AG04449 (cell line): ENCODE measurements around the gene GNG12.

Experiments used
- CTCF ChIA-PET: fragments of 350-600 bp; formaldehyde crosslinking; extraction: SDS; loops from one replicate; lab custom pipeline; 2021; ENCODE audit warnings: antibody characterized with exemption; lab: Yijun Ruan, JAX
- POLR2A ChIA-PET: fragments of 400-600, 350-600 bp; formaldehyde crosslinking; extraction: SDS; loops from one replicate; lab custom pipeline; 2020; ENCODE audit warnings: antibody characterized with exemption, inconsistent platforms; lab: Yijun Ruan, JAX
- DNase-seq: peaks from one replicate; pipeline ENCODE4 v3.0.0-alpha.2; 2010; ENCODE audit warnings: low read depth, low spot score
- H3K4me3 ChIP-seq: 2 replicates; pipeline ENCODE4 v1.5.1; 2011; ENCODE audit warnings: low read depth, mild to moderate bottlenecking, control low read depth, low read length
- TF ChIP-seq, protein P1 (sequence below): IDR thresholded peaks from one replicate; pipeline ENCODE4 v1.5.1; 2011; ENCODE audit warnings: mild to moderate bottlenecking, moderate library complexity, low read length, control low read depth, inconsistent platforms; ENCODE audit not compliant: insufficient read depth; ENCODE audit errors: missing control alignments

GNG12 gene

GRCh38 chr1:67729872-67730271 is 103.4 kb downstream of the GNG12 start:
- DNase-seq = no peak
- H3K4me3 ChIP-seq = no peak overlapping the region
- ChIA-PET CTCF (interaction anchor here (1.0 to 1.1 kb wide), 2 partner anchors 14 to 20 kb away, joined by 3 read pairs; no protein-coding TSS in a partner anchor), POLR2A (no interaction called here)
- TF ChIP-seq, protein P1, sequence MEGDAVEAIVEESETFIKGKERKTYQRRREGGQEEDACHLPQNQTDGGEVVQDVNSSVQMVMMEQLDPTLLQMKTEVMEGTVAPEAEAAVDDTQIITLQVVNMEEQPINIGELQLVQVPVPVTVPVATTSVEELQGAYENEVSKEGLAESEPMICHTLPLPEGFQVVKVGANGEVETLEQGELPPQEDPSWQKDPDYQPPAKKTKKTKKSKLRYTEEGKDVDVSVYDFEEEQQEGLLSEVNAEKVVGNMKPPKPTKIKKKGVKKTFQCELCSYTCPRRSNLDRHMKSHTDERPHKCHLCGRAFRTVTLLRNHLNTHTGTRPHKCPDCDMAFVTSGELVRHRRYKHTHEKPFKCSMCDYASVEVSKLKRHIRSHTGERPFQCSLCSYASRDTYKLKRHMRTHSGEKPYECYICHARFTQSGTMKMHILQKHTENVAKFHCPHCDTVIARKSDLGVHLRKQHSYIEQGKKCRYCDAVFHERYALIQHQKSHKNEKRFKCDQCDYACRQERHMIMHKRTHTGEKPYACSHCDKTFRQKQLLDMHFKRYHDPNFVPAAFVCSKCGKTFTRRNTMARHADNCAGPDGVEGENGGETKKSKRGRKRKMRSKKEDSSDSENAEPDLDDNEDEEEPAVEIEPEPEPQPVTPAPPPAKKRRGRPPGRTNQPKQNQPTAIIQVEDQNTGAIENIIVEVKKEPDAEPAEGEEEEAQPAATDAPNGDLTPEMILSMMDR = no peak

- no peak overlapping the region for H3K4me3 ChIP-seq
- TF ChIP-seq, protein P1 = no peak
- CTCF ChIA-PET = no interaction called here
- POLR2A ChIA-PET = no interaction called here
- DNase-seq = no peak
Measured at GRCh38 chr1:67726224-67726623, 107.0 kb downstream of the GNG12 start.

- no peak for DNase-seq
- no peak overlapping the region for H3K4me3 ChIP-seq
- ChIA-PET POLR2A (no interaction called here), CTCF (interaction anchor here (2.1 kb wide), 1 partner anchor 36 kb away, joined by 8 read pairs; no protein-coding TSS in a partner anchor)
- TF ChIP-seq, protein P1 = no peak
Measured at GRCh38 chr1:67724928-67725560, 108.2 kb downstream of the GNG12 start.

DNA sequence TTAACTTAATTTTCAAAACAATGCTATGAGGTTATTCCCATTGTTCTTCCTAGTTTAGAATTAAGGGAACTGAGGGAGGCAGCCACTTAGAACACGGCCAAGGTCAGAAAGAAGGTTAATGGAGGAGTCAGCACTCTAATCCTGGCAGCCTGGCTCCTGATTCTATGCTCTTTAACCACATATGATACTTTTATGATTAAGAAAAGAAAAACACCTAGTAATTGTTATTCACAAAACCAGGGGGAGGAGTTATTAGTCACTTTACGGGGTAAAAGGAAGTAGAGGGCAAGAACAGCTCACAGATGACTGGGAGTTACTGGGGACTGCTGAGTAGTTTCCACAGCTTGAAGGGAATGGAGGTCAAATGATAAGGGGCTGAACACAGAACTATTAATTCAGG is 109.6 kb downstream of the GNG12 start:
- H3K4me3 ChIP-seq = no peak overlapping the region
- ChIA-PET CTCF (interaction anchor here (1.0 to 2.1 kb wide), 3 partner anchors 12 to 188 kb away, joined by 3 to 8 read pairs (median 6); no protein-coding TSS in a partner anchor), POLR2A (interaction anchor here (0.6 to 1.7 kb wide), 2 partner anchors 36 to 38 kb away, joined by 3 to 5 read pairs; no protein-coding TSS in a partner anchor)
- DNase-seq = no peak
- TF ChIP-seq, protein P1 = no peak

GRCh38 chr1:67723126-67723525 is 110.1 kb downstream of the GNG12 start:
- H3K4me3 ChIP-seq = no peak overlapping the region
- no peak for DNase-seq
- CTCF ChIA-PET = interaction anchor here (1.0 to 2.1 kb wide), 3 partner anchors 11 to 188 kb away, joined by 3 to 8 read pairs (median 6); no protein-coding TSS in a partner anchor
- POLR2A ChIA-PET = interaction anchor here (0.6 to 1.7 kb wide), 2 partner anchors 36 to 37 kb away, joined by 3 to 5 read pairs; no protein-coding TSS in a partner anchor
- TF ChIP-seq, protein P1 = no peak

GRCh38 chr1:67722292-67722944 is 110.8 kb downstream of the GNG12 start:
- DNase-seq = no peak
- ChIA-PET POLR2A (interaction anchor here (0.7 kb wide), 1 partner anchor 1244 kb away, joined by 4 read pairs; no protein-coding TSS in a partner anchor), CTCF (interaction anchor here (1.0 to 2.5 kb wide), 6 partner anchors 11 to 187 kb away, joined by 3 to 11 read pairs (median 6); no protein-coding TSS in a partner anchor)
- TF ChIP-seq, protein P1 = no peak
- H3K4me3 ChIP-seq = no peak overlapping the region
